Endodermal cell (in vitro differentiated cells): ENCODE measurements around the gene RFX4. TPM values are rescaled to one million over a fixed set of nuclear protein-coding genes. Genes with fewer than 3 reads are reported as not detected.

Experiments used
- DNase-seq: peaks from one replicate; pipeline ENCODE4 v3.0.0-alpha.2; 2017
- H3K27ac ChIP-seq: 2 replicates; pipeline ENCODE4 v1.5.1; 2013; ENCODE audit warnings: mild to moderate bottlenecking, low read depth, low read length, moderate library complexity
- H3K27me3 ChIP-seq: 2 replicates; pipeline ENCODE4 v1.6.1; 2013; ENCODE audit warnings: mild to moderate bottlenecking, low read length, moderate library complexity; ENCODE audit not compliant: insufficient read depth, control insufficient read depth, poor library complexity, severe bottlenecking
- H3K36me3 ChIP-seq: 2 replicates; pipeline ENCODE4 v1.7.0; 2013; ENCODE audit warnings: mild to moderate bottlenecking, low read length, moderate library complexity; ENCODE audit not compliant: control insufficient read depth, insufficient read depth
- H3K4me1 ChIP-seq: one replicate; pipeline ENCODE4 v1.7.0; 2013; ENCODE audit warnings: low read length; ENCODE audit not compliant: control insufficient read depth, insufficient read depth
- H3K4me3 ChIP-seq: 2 replicates; pipeline ENCODE4 v1.5.1; 2013; ENCODE audit warnings: mild to moderate bottlenecking, low read length, moderate library complexity
- H3K9ac ChIP-seq: 2 replicates; pipeline ENCODE4 v1.6.1; 2013; ENCODE audit warnings: mild to moderate bottlenecking, low read length, moderate library complexity; ENCODE audit not compliant: poor library complexity, severe bottlenecking; ENCODE audit errors: extremely low read depth
- H3K9me3 ChIP-seq: 2 replicates; pipeline ENCODE4 v1.6.1; 2013; ENCODE audit warnings: mild to moderate bottlenecking, low read length, moderate library complexity; ENCODE audit not compliant: control insufficient read depth
- H3K27ac Mint-ChIP-seq: 2 replicates; pipeline ENCODE4 v1.8.0; 2020; ENCODE audit warnings: mixed read lengths
- H3K27me3 Mint-ChIP-seq: 2 replicates; pipeline ENCODE4 v1.8.0; 2021; ENCODE audit warnings: mild to moderate bottlenecking, mixed read lengths; ENCODE audit not compliant: insufficient read depth
- H3K36me3 Mint-ChIP-seq: 2 replicates; pipeline ENCODE4 v1.8.0; 2020; ENCODE audit warnings: low read depth, mixed read lengths
- H3K4me1 Mint-ChIP-seq: 2 replicates; pipeline ENCODE4 v1.8.0; 2020; ENCODE audit warnings: mixed read lengths
- H3K4me3 Mint-ChIP-seq: 2 replicates; pipeline ENCODE4 v1.8.0; 2020; ENCODE audit warnings: mild to moderate bottlenecking, moderate library complexity, mixed read lengths
- H3K9me3 Mint-ChIP-seq: 2 replicates; pipeline ENCODE4 v1.8.0; 2020; ENCODE audit warnings: mild to moderate bottlenecking, mixed read lengths
- CTCF ChIP-seq: fragments of 200-600 bp; sonication (generic); conservative IDR thresholded peaks from 2 replicates; pipeline ENCODE4 v1.5.0; 2021; ENCODE audit warnings: antibody characterized with exemption, mild to moderate bottlenecking
- WGBS, 2 experiments: methylation state at CpG; one replicate each; pipeline versions ENCODE4 v1.1.5 to v1.1.7; 2013; ENCODE audit warnings: missing lambda C conversion rate in 2 of 2, mixed read lengths in 1 of 2; ENCODE audit not compliant: insufficient coverage in 1 of 2, insufficient read length in 1 of 2; 5-methylcytosine and 5-hydroxymethylcytosine counted together
- total RNA-seq, 2 donors: library from RNA; stranded (reverse); fragmentation: NEBNext Ultra II Directional in 1 of 2; extraction: Animal tissue kit (Norgen Biotek cat#: 25700) in 1 of 2; gene quantifications; 2 replicates in 1 of 2; 3 replicates in 1 of 2; pipeline ENCODE4 v1.2.1, GENCODE V29; 2021

RFX4 gene
- total RNA-seq, 2 donors from 2014 or later: 0.09 to 0.86 TPM

GRCh38 chr12:106759526-106760183 lies 176.9 kb downstream of the RFX4 start:
- WGBS, 2 experiments: 53 to 85% methylated on average over 5 to 7 of the region's 7 CpGs
- Mint-ChIP-seq H3K27me3 (peaks cover 2% of the 10 kb centered on the region), H3K4me1 (peaks cover 18% of the 10 kb centered on the region), H3K36me3 (no peaks in the 10 kb centered on the region), H3K27ac (peak overlapping the region; percentile 83), H3K4me3 (peak overlapping the region; percentile 22), H3K9me3 (no peaks in the 10 kb centered on the region)
- no peak overlapping the region for H3K4me3 ChIP-seq
- TF ChIP-seq CTCF: no peak
- no peak for DNase-seq
- peak overlapping the region; percentile 98 for H3K27ac ChIP-seq
- no peaks in the 10 kb centered on the region for H3K9me3 ChIP-seq
- no peaks in the 10 kb centered on the region for H3K27me3 ChIP-seq
- H3K36me3 ChIP-seq: no peaks in the 10 kb centered on the region
- no peak overlapping the region for H3K9ac ChIP-seq
- H3K4me1 ChIP-seq: no peaks in the 10 kb centered on the region

GRCh38 chr12:106760184-106760531 lies 177.4 kb downstream of the RFX4 start:
- no peaks in the 10 kb centered on the region for H3K9me3 ChIP-seq
- Mint-ChIP-seq H3K27me3 (peaks cover 2% of the 10 kb centered on the region), H3K4me1 (peaks cover 18% of the 10 kb centered on the region), H3K9me3 (no peaks in the 10 kb centered on the region), H3K4me3 (peak overlapping the region; percentile 22), H3K27ac (peak overlapping the region; percentile 83), H3K36me3 (no peaks in the 10 kb centered on the region)
- DNase-seq: peak; percentile 86
- 0 to 43% methylated on average over 1 to 2 of the region's 2 CpGs for WGBS, 2 experiments
- H3K4me3 ChIP-seq: no peak overlapping the region
- no peaks in the 10 kb centered on the region for H3K4me1 ChIP-seq
- H3K27me3 ChIP-seq: no peaks in the 10 kb centered on the region
- H3K27ac ChIP-seq: peak overlapping the region; percentile 98
- H3K36me3 ChIP-seq: no peaks in the 10 kb centered on the region
- no peak for TF ChIP-seq CTCF
- no peak overlapping the region for H3K9ac ChIP-seq

DNA sequence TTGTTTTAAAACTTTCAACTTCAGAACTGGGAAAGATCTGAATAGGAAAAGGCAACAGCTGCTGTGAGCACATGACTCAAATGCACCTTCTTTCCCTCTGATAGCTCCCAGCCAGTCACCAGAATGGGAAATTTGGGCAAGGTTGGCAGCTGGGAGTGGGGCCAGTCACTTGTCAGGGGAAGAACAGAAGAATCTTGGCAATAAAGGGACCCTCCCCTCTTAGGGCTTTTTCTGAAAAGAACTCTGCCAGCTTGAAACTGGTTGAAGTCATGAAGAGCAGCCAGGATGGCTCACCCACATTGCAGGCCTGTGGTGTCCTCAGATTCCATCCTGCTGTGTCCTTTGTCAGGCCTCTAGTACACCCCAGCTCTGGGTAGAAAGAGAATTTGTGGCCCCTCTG lies 181.4 kb downstream of the RFX4 start:
- Mint-ChIP-seq H3K27ac (no peak overlapping the region), H3K9me3 (no peaks in the 10 kb centered on the region), H3K4me1 (peaks cover 38% of the 10 kb centered on the region), H3K4me3 (no peak overlapping the region), H3K27me3 (no peaks in the 10 kb centered on the region), H3K36me3 (no peaks in the 10 kb centered on the region)
- H3K27ac ChIP-seq: peak overlapping the region; percentile 50
- no peak overlapping the region for H3K9ac ChIP-seq
- TF ChIP-seq CTCF: no peak
- H3K4me3 ChIP-seq: no peak overlapping the region
- H3K27me3 ChIP-seq: no peaks in the 10 kb centered on the region
- no peaks in the 10 kb centered on the region for H3K9me3 ChIP-seq
- DNase-seq: no peak
- H3K36me3 ChIP-seq: no peaks in the 10 kb centered on the region
- peaks cover 16% of the 10 kb centered on the region for H3K4me1 ChIP-seq
